Brain microvascular endothelial cell (primary cell): Measurements from ENCODE around the gene SUGP1.

Experiments used
- DNase-seq: peaks from one replicate; pipeline ENCODE4 v3.0.0-alpha.2; 2020
- H3K27ac ChIP-seq: fragments of 250-450 bp; sonication (Bioruptor Pico); 2 replicates; pipeline ENCODE4 v1.5.1; 2020; ENCODE audit warnings: mild to moderate bottlenecking, moderate library complexity
- H3K27me3 ChIP-seq: fragments of 250-450 bp; sonication (Bioruptor Pico); replicated peaks from 2 replicates; pipeline ENCODE4 v1.5.1; 2020; ENCODE audit warnings: mild to moderate bottlenecking
- H3K36me3 ChIP-seq: fragments of 250-450 bp; sonication (Bioruptor Pico); replicated peaks from 2 replicates; pipeline ENCODE4 v1.5.1; 2020; ENCODE audit warnings: mild to moderate bottlenecking
- H3K4me3 ChIP-seq: 2 replicates; pipeline ENCODE4 v1.5.1; 2011; ENCODE audit warnings: low read depth, mild to moderate bottlenecking, control low read depth, low read length, moderate library complexity
- in situ Hi-C: cut with HindIII; loops from 2 replicates; pipeline ENCODE4 v1.10.0; 2017; ENCODE audit warnings: low sequenced_read_pairs, low pct_ligation_motif_present
- TF ChIP-seq, protein P1 (sequence below): IDR thresholded peaks from 2 replicates; pipeline ENCODE4 v1.5.1; 2011; ENCODE audit warnings: low read depth, mild to moderate bottlenecking, moderate library complexity, low read length, control low read depth, inconsistent platforms; ENCODE audit errors: missing control alignments

SUGP1 gene

DNA sequence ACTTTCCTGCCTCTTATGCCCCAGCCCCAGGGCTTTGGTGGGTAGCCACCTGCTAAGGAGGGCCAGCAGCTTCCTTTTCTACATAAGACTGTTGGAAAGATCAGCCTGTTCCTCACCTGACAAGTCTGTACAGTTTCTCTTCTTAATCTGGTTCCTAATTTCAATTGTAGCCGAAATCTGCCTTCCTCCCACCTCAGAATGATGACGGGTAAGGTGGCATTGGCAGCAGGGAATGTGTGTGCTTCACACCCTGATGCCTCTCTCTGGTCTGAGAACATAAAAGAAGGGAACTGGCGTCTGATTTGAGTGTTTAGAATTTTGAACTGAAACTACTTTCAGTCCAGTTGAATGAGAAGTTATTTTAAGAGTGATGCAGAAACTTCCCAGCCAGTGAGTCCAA is 16.3 kb upstream of the SUGP1 start:
- DNase-seq, result no peak
- Histone ChIP-seq H3K27ac (no peak overlapping the region), H3K36me3 (peaks cover 55% of the 10 kb centered on the region), H3K27me3 (no peaks in the 10 kb centered on the region), H3K4me3 (no peak overlapping the region)
- TF ChIP-seq, protein P1, sequence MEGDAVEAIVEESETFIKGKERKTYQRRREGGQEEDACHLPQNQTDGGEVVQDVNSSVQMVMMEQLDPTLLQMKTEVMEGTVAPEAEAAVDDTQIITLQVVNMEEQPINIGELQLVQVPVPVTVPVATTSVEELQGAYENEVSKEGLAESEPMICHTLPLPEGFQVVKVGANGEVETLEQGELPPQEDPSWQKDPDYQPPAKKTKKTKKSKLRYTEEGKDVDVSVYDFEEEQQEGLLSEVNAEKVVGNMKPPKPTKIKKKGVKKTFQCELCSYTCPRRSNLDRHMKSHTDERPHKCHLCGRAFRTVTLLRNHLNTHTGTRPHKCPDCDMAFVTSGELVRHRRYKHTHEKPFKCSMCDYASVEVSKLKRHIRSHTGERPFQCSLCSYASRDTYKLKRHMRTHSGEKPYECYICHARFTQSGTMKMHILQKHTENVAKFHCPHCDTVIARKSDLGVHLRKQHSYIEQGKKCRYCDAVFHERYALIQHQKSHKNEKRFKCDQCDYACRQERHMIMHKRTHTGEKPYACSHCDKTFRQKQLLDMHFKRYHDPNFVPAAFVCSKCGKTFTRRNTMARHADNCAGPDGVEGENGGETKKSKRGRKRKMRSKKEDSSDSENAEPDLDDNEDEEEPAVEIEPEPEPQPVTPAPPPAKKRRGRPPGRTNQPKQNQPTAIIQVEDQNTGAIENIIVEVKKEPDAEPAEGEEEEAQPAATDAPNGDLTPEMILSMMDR, result no peak
- in situ Hi-C loops, result no loop called here

DNA sequence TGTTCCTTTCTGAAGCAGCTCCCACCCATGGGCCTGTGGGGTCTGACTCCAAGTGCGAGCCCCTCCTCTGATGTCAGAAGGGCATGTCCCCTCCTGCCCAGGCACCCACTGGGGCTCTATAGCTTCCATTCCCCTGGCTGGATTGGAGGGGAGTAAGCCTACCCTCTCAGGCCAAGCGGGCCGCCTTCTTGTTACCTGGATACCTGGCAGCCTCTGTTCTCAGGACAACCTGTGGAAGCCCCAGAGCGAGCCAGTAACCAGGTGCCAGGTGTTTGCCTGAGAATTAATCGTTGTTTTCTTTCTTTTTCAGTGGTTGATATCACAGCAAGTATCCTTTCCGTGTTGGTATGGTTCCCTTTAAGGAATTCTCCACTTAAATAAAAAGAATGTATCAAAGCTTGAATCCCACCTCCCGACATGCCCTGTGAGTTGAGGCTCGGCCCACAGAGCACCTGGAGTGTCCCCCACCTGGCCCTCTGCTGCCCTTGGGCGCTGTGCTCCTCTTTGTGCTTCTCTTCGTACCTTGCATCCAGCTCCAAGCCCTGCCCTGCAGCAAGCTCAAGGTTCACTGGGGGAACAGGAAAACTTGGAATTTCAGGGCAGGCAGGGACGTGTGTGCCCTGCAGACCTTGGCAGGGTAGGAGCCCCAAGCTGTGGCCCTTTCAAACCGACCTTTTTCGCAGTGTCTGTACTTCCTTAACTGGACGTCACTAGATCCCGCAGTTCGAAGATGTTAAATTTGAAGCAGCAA is 15.3 kb upstream of the SUGP1 start:
- no peak overlapping the region for H3K4me3 ChIP-seq
- DNase-seq, result no peak
- in situ Hi-C loops, result no loop called here
- peaks cover 50% of the 10 kb centered on the region for H3K36me3 ChIP-seq
- no peak overlapping the region for H3K27ac ChIP-seq
- H3K27me3 ChIP-seq, result no peaks in the 10 kb centered on the region
- TF ChIP-seq, protein P1, result no peak

DNA sequence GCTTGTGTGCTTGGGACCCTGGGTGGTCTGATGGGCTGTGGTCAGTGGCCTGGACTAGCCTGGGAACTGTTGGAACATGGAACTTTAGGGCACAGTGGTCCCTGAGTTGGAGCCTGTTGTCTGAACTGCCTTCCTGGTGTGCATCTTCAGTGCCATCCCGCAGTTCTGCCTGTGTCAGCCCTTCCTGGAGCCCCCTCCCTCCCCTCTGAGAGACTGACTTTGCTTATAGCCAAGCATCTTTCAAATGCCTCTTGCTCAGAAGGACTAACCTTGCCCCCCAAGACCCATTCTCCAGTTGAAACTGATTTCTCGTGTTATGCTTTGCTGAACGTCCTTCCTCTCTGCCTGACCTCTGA is 14.7 kb upstream of the SUGP1 start:
- in situ Hi-C loops, result no loop called here
- TF ChIP-seq, protein P1, result no peak
- no peak for DNase-seq
- H3K36me3 ChIP-seq, result peaks cover 51% of the 10 kb centered on the region
- no peak overlapping the region for H3K27ac ChIP-seq
- no peak overlapping the region for H3K4me3 ChIP-seq
- no peaks in the 10 kb centered on the region for H3K27me3 ChIP-seq

DNA sequence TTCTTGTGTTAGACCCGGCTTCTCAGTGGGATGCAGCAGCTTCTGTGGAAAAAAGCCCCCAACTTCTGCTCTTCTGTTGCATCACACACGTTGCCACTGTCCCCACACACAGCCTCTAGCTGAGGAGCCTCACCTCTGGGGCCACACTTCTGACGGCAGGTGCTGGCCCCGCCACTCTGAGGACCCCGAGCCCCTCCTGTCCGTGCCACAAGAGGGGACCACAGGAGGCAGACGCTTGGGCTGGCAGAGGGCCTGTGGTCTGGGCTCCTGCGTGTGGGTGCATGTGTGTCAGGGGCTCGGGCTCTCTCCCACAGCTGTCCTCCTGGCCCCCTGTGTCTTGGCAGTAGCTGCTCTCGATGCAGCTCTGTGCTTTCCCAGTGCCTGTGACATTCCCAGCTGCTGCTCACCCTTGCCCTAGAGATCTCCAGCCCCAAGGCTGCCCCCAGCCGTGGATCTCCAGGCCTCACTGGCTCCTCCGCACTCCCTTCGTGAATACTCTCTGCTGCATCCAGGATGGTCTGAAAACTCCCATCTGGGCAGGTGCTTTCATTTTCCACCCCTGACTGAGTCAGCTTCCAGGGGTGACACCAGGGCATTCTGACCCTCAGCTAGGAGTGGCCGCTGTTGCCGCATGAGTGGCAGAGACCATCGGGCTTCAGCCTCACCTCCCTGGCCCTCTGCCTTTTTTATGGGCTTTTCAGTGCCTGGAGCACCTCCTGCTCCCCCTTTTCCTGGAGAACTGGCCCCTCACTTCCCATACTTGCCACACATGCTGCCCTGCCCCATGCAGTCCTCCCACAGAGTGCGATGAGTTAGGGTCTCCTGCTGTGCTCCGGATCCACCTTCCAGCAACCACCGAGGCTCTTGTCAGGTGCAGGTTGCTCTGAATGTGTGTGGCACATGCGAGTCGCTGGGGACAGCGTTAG is 14.0 kb upstream of the SUGP1 start:
- TF ChIP-seq, protein P1, result no peak
- no peaks in the 10 kb centered on the region for H3K27me3 ChIP-seq
- peaks cover 49% of the 10 kb centered on the region for H3K36me3 ChIP-seq
- H3K4me3 ChIP-seq, result no peak overlapping the region
- in situ Hi-C loops, result no loop called here
- H3K27ac ChIP-seq, result no peak overlapping the region
- DNase-seq, result no peak

DNA sequence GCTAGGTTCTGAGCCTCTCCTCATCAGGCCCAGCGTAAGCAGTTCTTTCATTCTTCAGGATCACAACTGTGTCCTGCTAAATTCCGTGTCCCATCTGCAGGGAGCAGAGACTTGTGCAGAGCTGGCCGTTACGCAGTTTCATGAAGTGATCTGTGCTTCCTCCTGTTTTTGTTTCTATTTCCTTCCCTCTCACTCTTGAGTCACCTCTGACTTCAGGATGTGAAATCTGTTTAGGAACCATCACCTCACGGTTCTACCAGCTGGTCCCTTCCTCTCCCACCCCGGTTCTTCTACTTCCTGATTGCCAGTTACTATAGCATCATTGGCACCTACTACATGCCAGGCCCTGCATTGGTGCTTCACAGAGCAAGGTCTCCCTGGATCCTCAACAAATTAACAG is 8.8 kb upstream of the SUGP1 start:
- no peak for DNase-seq
- peaks cover 37% of the 10 kb centered on the region for H3K36me3 ChIP-seq

More for the DNA sequence above, 8.8 kb upstream of the SUGP1 start:
- Histone ChIP-seq H3K27me3 (no peaks in the 10 kb centered on the region), H3K27ac (no peak overlapping the region), H3K4me3 (no peak overlapping the region)
- in situ Hi-C loops, result no loop called here
- TF ChIP-seq, protein P1, result no peak
